ENCODE results near the gene LRP10. TPM values are rescaled to one million over a fixed set of nuclear protein-coding genes. Genes with fewer than 3 reads are reported as not detected.

Gene LRP10
- total and polyA plus RNA-seq, 2 of the 8 experiments (the other 6 are each of a cell fraction or from before 2014, with no cell fraction given): 12.4 to 15.6 TPM

DNA sequence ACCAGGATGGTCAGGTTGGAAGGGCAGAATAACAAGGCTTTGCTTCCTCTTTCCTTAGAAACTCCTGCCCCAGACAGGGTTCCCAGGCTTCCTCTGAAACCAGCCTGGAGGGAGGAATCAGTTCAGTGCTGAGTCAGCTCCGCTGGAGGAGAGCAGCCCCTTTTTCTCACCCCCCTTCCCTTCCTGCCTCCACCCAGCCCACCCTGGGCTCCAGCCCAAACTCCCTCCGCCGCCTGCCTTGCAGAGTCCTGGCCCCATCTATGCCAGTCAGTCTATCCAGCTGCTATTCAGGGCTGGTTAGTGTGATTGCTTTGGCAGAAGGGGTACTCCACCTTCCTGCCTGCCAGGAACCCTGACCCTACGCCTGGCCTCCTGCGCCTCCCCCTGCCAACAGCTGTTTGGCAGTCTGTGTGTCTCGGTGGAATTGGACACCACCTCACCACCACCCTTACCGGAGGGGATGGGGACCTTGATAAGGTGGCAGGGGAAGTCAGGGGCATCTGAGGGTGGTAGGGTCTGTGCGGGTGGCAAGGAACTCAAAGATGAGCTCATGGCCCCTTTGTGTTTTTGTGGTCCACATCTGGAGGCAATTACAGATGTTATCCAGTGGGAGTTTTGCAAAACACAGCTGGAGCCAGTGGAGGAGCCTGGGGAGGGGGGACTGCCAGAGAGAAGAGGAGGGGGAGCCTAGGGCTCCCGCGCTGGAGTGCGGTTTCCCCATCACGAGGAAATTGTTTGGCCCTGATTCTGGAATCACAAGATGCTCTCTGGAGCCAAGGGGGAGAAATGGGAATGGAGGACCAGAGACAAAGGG, 23.0 kb upstream of the LRP10 start:
- H3K18ac ChIP-seq (ENCODE audit: extremely low read depth, low read length): no peak overlapping the region
- no peak overlapping the region for H3K23ac ChIP-seq (ENCODE audit: insufficient read length)
- H3K4me2 ChIP-seq (ENCODE audit: insufficient read depth in 1 of 2, low read depth in 2 of 2, low read length in 2 of 2): 0 out of 4 replicates have a peak overlapping the region, but pooled peaks of 1 of the 2 experiments have one; percentile 15
- H4K91ac ChIP-seq (replicated peaks; ENCODE audit: insufficient read length, low read length): peak overlapping the region; percentile 8
- H2BK15ac ChIP-seq (ENCODE audit: low read length): peak overlapping the region; percentile 97; the same call in 1 of the 2 replicates
- no peak overlapping the region for H3K9ac ChIP-seq (replicated peaks in 1 of 4; ENCODE audit: extremely low read depth in 1 of 4, low read depth in 3 of 4, low read length in 3 of 4)
- H3K36me3 ChIP-seq (ENCODE audit: control insufficient read depth in 2 of 4, insufficient read depth in 4 of 4, low read length in 3 of 4): peaks cover 4 to 22% (median 15%) of the 10 kb centered on the region in 4 experiments; a peak in 7 of 8 replicates
- H3K79me1 ChIP-seq (ENCODE audit: low read depth, low read length): no peaks in the 10 kb centered on the region
- TF ChIP-seq MAFK (IDR thresholded peaks at IDR 0.05; ENCODE audit: low read depth, low read length): peak; percentile 70; the same call in 1 of the 2 replicates
- TF ChIP-seq RAD21 (IDR thresholded peaks at IDR 0.05 in 1 of 2, conservative IDR thresholded peaks at IDR 0.05 in 1 of 2; ENCODE audit: low read depth in 2 of 2, low read length in 2 of 2): no peak
- FAIRE-seq: no peak
- H3K23me2 ChIP-seq (ENCODE audit: low read depth, low read length): peaks cover 2% of the 10 kb centered on the region; the same call in 1 of the 2 replicates
- H4K8ac ChIP-seq (ENCODE audit: extremely low read depth, insufficient read depth, low read length): no peak overlapping the region
- no peak overlapping the region for H3K14ac ChIP-seq (ENCODE audit: insufficient read length)
- POLR2A ChIA-PET (ENCODE audit: partially characterized antibody): interaction anchor here (0.9 to 13.9 kb wide), 4 partner anchors 15 to 171 kb away, joined by 3 to 203 read pairs (median 44); partner anchors contain the start of genes MMP14 and MRPL52
- peak overlapping the region; percentile 86 for H2BK5ac ChIP-seq (ENCODE audit: low read depth, low read length)
- peak overlapping the region; percentile 80; the same call in 1 of the 2 replicates for H2BK20ac ChIP-seq (ENCODE audit: low read length)
- H2AFZ ChIP-seq (ENCODE audit: low read length): no peak overlapping the region
- H3K27ac ChIP-seq (ENCODE audit: low read depth, low read length): peak overlapping the region; percentile 8; the same call in 1 of the 2 replicates
- H3K56ac ChIP-seq (replicated peaks; ENCODE audit: insufficient read length, low read depth, low read length): no peak overlapping the region
- CTCF ChIA-PET (ENCODE audit: partially characterized antibody): interaction anchor here (0.8 to 56.0 kb wide), 11 partner anchors 13 to 278 kb away, joined by 3 to 1562 read pairs (median 4); partner anchors contain the start of genes MMP14, MRPL52 and SLC7A7
- H3K4ac ChIP-seq (replicated peaks; ENCODE audit: insufficient read length, low read depth, low read length): no peak overlapping the region
- no peak overlapping the region for H3K4me3 ChIP-seq (ENCODE audit: extremely low read depth in 1 of 4, insufficient read depth in 2 of 4, low read depth in 3 of 4, low read length in 4 of 4)
- H2BK12ac ChIP-seq (ENCODE audit: low read depth, low read length): peak overlapping the region; percentile 77; the same call in 1 of the 2 replicates
- H2AK5ac ChIP-seq (ENCODE audit: low read depth, low read length): peak overlapping the region; percentile 72; the same call in 1 of the 2 replicates
- H3K79me2 ChIP-seq (ENCODE audit: control insufficient read depth in 1 of 2, insufficient read depth in 2 of 2, low read length in 2 of 2): no peaks in the 10 kb centered on the region
- H4K20me1 ChIP-seq (replicated peaks in 1 of 2; ENCODE audit: control insufficient read depth in 1 of 2, insufficient read depth in 2 of 2, low read length in 2 of 2): peaks cover 0 to 2% of the 10 kb centered on the region in 2 experiments
- no peaks in the 10 kb centered on the region for H3K9me3 ChIP-seq (ENCODE audit: insufficient read depth in 2 of 2, low read depth in 1 of 2, low read length in 1 of 2)
- 59% methylated on average over 11 of the region's 12 CpGs; no CpG with 5 or more reads in 1 of the 2 experiments for WGBS, 2 experiments (ENCODE audit: extremely low coverage in 1 of 2, insufficient coverage in 1 of 2, insufficient read length in 1 of 2, insufficient replicate concordance in 2 of 2, low coverage in 1 of 2, low lambda C conversion rate in 2 of 2, missing lambda C conversion rate in 1 of 2)
- H3K27me3 ChIP-seq (replicated peaks in 1 of 4; ENCODE audit: control insufficient read depth in 3 of 4, extremely low read depth in 1 of 4, insufficient read depth in 3 of 4, low read length in 3 of 4): no peaks in the 10 kb centered on the region
- no peak overlapping the region for H2BK120ac ChIP-seq (replicated peaks; ENCODE audit: low read depth, low read length)
- no peak overlapping the region for H4K5ac ChIP-seq (ENCODE audit: insufficient read length, low read depth, low read length)
- peak in 1 of 2 experiments; percentile 58 for DNase-seq (ENCODE audit: low read depth in 1 of 2, low spot score in 2 of 2)
- H3K4me1 ChIP-seq (replicated peaks in 1 of 4; ENCODE audit: control insufficient read depth in 3 of 4, insufficient read depth in 4 of 4, low read length in 3 of 4): peaks cover 4 to 22% (median 11%) of the 10 kb centered on the region in 4 experiments
